Ovary (tissue), 9 donors: Measurements from ENCODE around the gene DKK3. TPM values are rescaled to one million over a fixed set of nuclear protein-coding genes. Genes with fewer than 3 reads are reported as not detected.

Experiments
- DNase-seq, 5 donors: peaks; one replicate each; pipeline ENCODE4 v3.0.0-alpha.2; 2019 to 2020
- H3K27ac ChIP-seq, 2 donors: fragments of 200-600 bp; one replicate each; pipeline versions ENCODE4 v1.5.1 to v1.8.0; 2019 to 2022
- H3K27me3 ChIP-seq: fragments of 200-600 bp; one replicate; pipeline ENCODE4 v1.8.0; 2022
- H3K36me3 ChIP-seq: fragments of 200-600 bp; sonication (generic); one replicate; pipeline ENCODE4 v1.5.1; 2019
- H3K4me1 ChIP-seq: one replicate; pipeline ENCODE4 v1.8.1; 2013; ENCODE audit warnings: mild to moderate bottlenecking, moderate library complexity; ENCODE audit not compliant: insufficient read depth
- H3K4me3 ChIP-seq: fragments of 200-600 bp; sonication (generic); one replicate; pipeline ENCODE4 v1.5.1; 2017
- H3K9me3 ChIP-seq, 2 donors: fragments of 200-600 bp in 1 of 2; sonication (generic) in 1 of 2; one replicate each; pipeline versions ENCODE4 v1.5.1 to v1.8.1; 2013 to 2019; ENCODE audit warnings: mild to moderate bottlenecking in 1 of 2, moderate library complexity in 1 of 2
- CTCF ChIP-seq, 3 donors: fragments of 450-650 bp in 2 of 3; fragments of 200-600 bp in 1 of 3; IDR thresholded peaks; one replicate each; pipeline versions ENCODE4 v1.5.1 to v1.8.0; 2016 to 2022; ENCODE audit warnings: antibody characterized with exemption in 3 of 3, mild to moderate bottlenecking in 1 of 3
- EP300 ChIP-seq: sonication (generic); formaldehyde crosslinking; IDR thresholded peaks from one replicate; pipeline ENCODE4 v1.6.1; 2017; ENCODE audit warnings: antibody characterized with exemption
- POLR2A ChIP-seq: fragments of 450-650 bp; IDR thresholded peaks from one replicate; pipeline ENCODE4 v1.6.1; 2017; ENCODE audit warnings: antibody characterized with exemption, mild to moderate bottlenecking, moderate library complexity
- WGBS, 3 donors: extraction: QIAGEN DNeasy Blood & Tissue Kit in 1 of 3; methylation state at CpG; one replicate each; pipeline versions ENCODE4 v1.1.5 to v1.1.7; 2013 to 2017; 5-methylcytosine and 5-hydroxymethylcytosine counted together
- intact Hi-C, 4 donors: fragments of 100-400 bp; cut with DNase I; formaldehyde crosslinking; loops; one replicate each; pipeline versions ENCODE4 v1.11.0 to v1.15.1; 2022 to 2023
- polyA plus RNA-seq, 2 donors: library from polyadenylated mRNA; stranded (reverse); fragments of 200-250 nt in 1 of 2; fragments of 350-450 nt in 1 of 2; fragmentation: Illumina TruSeq in 1 of 2; extraction: RNeasy Lipid Tissue Mini Kit (QIAGEN cat#74804) in 1 of 2; gene quantifications; one replicate each; pipeline ENCODE4 v1.2.3, GENCODE V29; 2013 to 2014
- total RNA-seq, 7 donors: library from RNA; depleted of rRNA in 2 of 7; stranded (reverse); fragments of >200 nt in 2 of 7; fragmentation: NEBNext Ultra II Directional in 3 of 7; extraction: Animal tissue kit (Norgen Biotek cat#: 25700) in 3 of 7; gene quantifications; one replicate each; pipeline versions ENCODE4 v1.1.0 to v1.2.4, GENCODE V29; 2016 to 2023
- donor health status: DM: no; HTN: no; CAD: no; lungs with moderate emphysema.
- donor health status: DM: no; HTN: no; CAD: no.
- donor health status: Bipolar disorder and iron deficiency.
- donor health status: DM: yes; HTN: yes; CAD: no.
- donor health status: DM: no; HTN: no; CAD: no.
- donor health status: DM: yes; HTN: yes; CAD: no.

DKK3 gene
- total and polyA plus RNA-seq, 9 donors: 33.9 to 255 (median 62.8) TPM

DNA sequence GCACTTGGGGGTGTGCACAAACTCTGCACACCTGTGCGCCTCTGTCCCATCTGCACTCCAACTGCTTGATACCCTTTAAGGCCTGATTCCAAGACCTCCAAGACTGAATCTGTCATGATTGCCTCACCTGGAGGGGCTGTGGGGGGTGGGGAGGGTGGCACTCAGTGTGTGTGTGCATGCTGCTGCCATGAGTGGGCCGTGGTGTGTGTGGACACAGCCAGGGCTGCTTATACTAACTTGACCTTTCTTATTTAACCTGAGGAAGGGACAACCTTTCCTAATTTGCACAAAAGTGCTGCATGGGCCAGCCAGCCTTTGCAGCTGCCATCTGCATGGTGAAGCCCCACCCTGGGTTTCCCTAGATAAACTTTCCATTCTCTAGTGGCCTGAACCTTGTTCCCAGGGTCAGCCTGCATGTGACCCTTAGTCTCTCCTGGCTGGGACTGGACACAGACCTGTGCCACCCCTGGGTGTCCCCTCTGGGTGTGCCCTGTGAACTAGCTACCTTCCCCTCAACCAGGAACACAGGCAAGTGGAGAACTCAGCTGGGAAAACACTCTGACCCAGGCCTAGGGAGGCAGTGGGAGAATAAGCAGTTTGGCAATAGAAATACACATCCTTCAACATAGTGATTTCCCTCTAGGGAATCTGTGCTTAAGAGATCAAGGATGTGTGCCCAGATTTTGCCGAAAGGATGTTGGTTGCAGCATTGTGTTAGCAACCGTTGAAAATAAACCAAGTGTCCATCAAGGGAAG, 45.4 kb upstream of the DKK3 start:
- Histone ChIP-seq H3K4me3 (no peak overlapping the region), H3K27ac (no peak overlapping the region), H3K9me3 (no peaks in the 10 kb centered on the region), H3K36me3 (no peaks in the 10 kb centered on the region), H3K27me3 (no peaks in the 10 kb centered on the region), H3K4me1 (no peaks in the 10 kb centered on the region)
- TF ChIP-seq CTCF (IDR thresholded peaks at IDR 0.05): no peak
- no peak for TF ChIP-seq EP300
- TF ChIP-seq POLR2A: no peak
- intact Hi-C loops: loop anchor here in 1 of 4 donors (10.0 kb wide), 1 partner anchor 191 kb away; no protein-coding TSS in a partner anchor
- WGBS, 3 donors: 47 to 70% (median 58%) methylated on average over 4 of the region's 4 CpGs
- no peak for DNase-seq

DNA sequence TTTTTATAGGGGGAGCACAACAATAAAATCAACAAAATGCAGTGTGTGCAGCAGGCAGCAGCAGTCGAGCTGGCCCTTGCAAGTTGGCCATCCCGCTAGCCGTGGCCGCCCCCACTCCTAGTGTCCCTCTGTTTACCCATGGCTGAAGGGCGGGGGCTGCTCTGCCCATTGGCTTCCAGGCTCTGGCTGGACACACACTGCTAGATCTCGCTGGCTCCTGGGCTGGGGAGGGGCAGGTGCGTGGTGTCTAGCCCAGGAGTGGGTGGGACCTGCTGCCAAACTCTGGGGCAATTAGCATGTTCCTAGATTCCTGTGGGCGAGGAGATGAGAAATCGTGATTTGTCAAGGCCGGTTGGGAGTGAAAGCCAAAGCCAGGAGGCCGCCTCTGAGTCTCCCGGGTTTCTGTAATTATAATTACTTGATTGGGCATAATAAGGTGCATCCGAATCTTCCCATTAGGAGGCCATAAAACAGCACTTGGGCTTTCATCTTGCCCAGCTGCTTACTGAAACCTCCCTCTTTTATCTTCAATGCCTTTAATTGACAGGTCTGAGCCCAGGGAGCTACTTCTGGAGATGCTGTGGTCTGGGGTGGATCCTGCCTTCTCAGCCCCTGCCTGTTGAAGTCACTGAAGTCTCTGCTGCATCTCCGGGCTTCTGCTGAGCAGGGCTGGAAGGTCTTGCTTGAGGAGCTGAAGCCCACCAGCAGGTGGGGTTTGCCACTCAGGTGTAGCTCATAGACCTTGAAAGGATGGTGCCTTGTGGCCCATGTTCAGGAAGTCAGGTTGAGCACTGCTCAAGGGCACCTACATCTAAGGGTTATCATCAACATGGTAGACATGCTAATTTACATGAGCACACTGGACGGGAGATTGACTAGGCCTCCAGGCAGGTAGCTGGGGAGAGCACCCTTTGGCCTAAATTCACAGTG, 44.5 kb upstream of the DKK3 start:
- DNase-seq: no peak
- Histone ChIP-seq H3K36me3 (no peaks in the 10 kb centered on the region), H3K27me3 (no peaks in the 10 kb centered on the region), H3K4me1 (no peaks in the 10 kb centered on the region), H3K27ac (no peak overlapping the region), H3K9me3 (no peaks in the 10 kb centered on the region), H3K4me3 (no peak overlapping the region)
- intact Hi-C loops: loop anchor here in 1 of 4 donors (10.0 kb wide), 1 partner anchor 192 kb away; no protein-coding TSS in a partner anchor
- TF ChIP-seq EP300: no peak
- TF ChIP-seq POLR2A: no peak
- TF ChIP-seq CTCF (IDR thresholded peaks at IDR 0.05): no peak
- WGBS, 3 donors: 89 to 93% (median 91%) methylated on average over 15 of the region's 15 CpGs

- H3K4me1 ChIP-seq: no peaks in the 10 kb centered on the region
- no peak overlapping the region for H3K27ac ChIP-seq
- H3K4me3 ChIP-seq: no peak overlapping the region
- TF ChIP-seq EP300: no peak
- 93 to 95% (median 94%) methylated on average over 6 of the region's 6 CpGs for WGBS, 3 donors
- H3K27me3 ChIP-seq: no peaks in the 10 kb centered on the region
- H3K9me3 ChIP-seq: no peaks in the 10 kb centered on the region
- DNase-seq: no peak
- intact Hi-C loops: loop anchor here in 1 of 4 donors (10.0 kb wide), 1 partner anchor 194 kb away; no protein-coding TSS in a partner anchor
- no peaks in the 10 kb centered on the region for H3K36me3 ChIP-seq
Measured at GRCh38 chr11:12051287-12051662, 42.8 kb upstream of the DKK3 start.

DNA sequence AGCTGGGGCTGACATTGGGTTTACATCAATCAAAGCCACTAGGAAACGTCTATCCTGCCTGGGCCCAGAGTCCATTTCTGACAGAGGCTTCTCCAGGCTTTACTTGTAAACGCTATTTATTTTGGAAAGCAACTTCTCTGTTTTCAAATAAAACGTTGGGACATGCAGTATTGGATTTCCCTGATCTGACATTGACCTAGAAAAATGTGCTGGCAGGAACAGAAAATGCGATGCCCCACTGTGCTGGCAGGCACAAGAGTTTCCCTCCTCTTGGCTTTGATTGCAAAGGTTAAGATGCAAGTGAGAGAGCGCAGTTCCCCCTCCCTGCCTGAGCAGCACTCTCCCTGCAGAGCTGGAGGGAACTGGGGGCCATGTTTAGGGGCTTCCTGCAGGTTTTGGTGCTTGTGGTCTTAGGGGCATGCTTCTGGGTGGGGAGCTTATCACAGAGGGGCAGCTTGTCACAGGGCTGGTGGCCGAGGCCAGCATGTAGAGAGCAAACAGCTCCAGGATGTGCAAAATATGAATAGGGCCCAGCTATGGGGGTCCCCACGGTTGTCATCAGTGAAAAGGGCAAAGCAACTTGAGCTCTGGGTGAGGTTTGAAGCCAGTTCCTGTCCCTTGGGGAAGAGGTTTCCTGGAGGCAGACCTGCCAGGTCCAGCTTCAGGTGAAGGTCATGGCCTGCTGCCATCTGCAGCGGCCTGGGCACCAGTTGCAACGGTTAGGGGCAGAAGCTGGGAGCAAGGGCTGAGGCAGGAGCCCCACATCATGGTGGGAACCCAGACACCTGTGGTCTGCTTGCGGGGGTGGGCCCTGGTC, 42.3 kb upstream of the DKK3 start:
- TF ChIP-seq POLR2A (no peak), EP300 (no peak), CTCF (IDR thresholded peaks at IDR 0.05) (no peak)
- DNase-seq: no peak
- no peaks in the 10 kb centered on the region for H3K27me3 ChIP-seq
- no peaks in the 10 kb centered on the region for H3K9me3 ChIP-seq
- no peaks in the 10 kb centered on the region for H3K36me3 ChIP-seq
- WGBS, 3 donors: 52 to 61% (median 59%) methylated on average over 10 of the region's 10 CpGs
- intact Hi-C loops: loop anchor here in 1 of 4 donors (10.0 kb wide), 1 partner anchor 194 kb away; no protein-coding TSS in a partner anchor
- H3K4me3 ChIP-seq: no peak overlapping the region
- H3K27ac ChIP-seq: no peak overlapping the region
- H3K4me1 ChIP-seq: no peaks in the 10 kb centered on the region
